Measurements from ENCODE around the gene SHANK2.

The SHANK2 gene

DNA sequence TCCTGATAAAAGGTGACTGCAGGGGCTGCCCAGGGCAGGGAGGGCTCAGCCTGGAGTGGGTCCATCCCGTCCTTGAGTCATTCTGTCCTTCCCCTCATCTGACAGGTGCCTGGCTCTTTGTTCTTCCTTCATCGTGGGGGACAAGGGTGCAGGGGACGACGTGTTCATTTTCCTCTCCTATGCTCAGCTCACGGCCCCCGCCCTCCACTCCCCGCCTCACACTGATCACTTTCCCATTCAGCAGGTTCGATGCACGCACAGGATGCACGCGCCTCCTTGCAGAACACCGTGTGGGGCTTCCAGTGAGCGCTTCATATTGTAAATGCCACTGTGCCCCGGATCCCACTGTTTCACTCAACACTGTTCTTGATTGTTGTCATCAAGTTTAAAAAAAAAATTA lies 32.7 kb upstream of the SHANK2 start:
- peaks cover 0 to 8% of the 10 kb centered on the region in 2 donors for H3K4me1 ChIP-seq (ENCODE audit: control insufficient read depth in 1 of 2, insufficient read depth in 2 of 2, low read length in 2 of 2)
- H3K27me3 ChIP-seq (ENCODE audit: low read depth, low read length), result no peaks in the 10 kb centered on the region
- no peaks in the 10 kb centered on the region for H3K36me3 ChIP-seq (ENCODE audit: control insufficient read depth in 1 of 2, insufficient read depth in 2 of 2, low read length in 2 of 2)
- H3K4me3 ChIP-seq (ENCODE audit: low read depth in 1 of 2, low read length in 2 of 2), result no peak overlapping the region
- no peak overlapping the region for H3K27ac ChIP-seq (ENCODE audit: low read length)
- peaks cover 0 to 14% of the 10 kb centered on the region in 2 donors for H3K9me3 ChIP-seq (ENCODE audit: control insufficient read depth in 1 of 2, low read length in 2 of 2)

DNA sequence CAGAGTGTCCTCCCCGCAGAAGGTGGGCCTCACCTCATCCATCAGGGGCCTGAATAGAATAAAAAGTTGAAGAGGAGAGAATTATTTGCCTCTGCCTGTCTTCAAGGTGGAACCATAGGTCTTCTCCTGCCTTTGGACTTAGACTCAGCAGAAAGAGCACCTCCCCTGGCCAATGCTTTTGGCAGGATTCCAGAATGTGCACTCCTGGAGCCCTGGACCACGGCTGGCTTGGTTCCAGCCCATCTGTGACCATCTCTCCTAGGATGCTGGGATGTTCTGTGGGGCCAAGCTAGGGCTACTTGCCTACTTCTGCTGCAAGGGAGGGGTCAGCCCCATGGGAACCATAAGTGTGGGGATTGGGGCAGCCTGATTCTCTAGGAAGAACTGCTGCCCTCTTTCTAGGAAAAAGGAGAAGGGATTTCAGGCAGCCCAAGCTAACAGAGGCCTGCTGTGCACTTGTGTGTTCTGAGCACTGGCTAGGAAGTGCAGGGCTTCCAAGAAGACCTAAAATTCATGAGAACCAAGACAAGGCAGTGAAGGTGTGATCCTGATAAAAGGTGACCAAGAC lies 32.2 kb upstream of the SHANK2 start:
- peaks cover 0 to 9% of the 10 kb centered on the region in 2 donors for H3K9me3 ChIP-seq (ENCODE audit: control insufficient read depth in 1 of 2, low read length in 2 of 2)
- H3K27me3 ChIP-seq (ENCODE audit: low read depth, low read length), result no peaks in the 10 kb centered on the region
- H3K4me3 ChIP-seq (ENCODE audit: low read depth in 1 of 2, low read length in 2 of 2), result peak overlapping the region in 1 of 2 donors; percentile 12
- no peaks in the 10 kb centered on the region for H3K36me3 ChIP-seq (ENCODE audit: control insufficient read depth in 1 of 2, insufficient read depth in 2 of 2, low read length in 2 of 2)
- H3K27ac ChIP-seq (ENCODE audit: low read length), result no peak overlapping the region
- peaks cover 0 to 8% of the 10 kb centered on the region in 2 donors for H3K4me1 ChIP-seq (ENCODE audit: control insufficient read depth in 1 of 2, insufficient read depth in 2 of 2, low read length in 2 of 2)

DNA sequence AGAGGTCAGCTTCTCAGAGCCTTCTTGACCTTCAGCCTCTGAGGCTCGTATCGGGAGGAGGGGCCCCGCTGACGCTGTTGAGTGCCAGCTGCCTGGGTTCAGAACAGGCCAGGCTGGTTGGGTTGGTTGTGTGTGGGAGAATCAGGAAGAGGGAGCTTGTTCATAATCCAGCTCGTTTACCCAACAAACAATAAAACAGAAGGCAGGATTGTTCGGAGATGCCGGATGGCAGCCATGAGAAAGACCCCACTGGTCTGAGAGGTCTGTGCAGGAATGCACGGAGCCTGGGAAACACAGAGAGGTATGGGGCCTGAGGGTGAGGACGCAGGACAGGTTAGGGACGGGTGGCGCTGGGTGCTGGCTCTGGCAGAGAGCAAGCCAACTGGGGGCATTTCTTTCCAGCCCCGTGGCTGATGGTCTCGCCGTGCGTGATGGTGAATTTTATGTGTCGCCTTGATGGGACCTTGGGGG lies 31.6 kb upstream of the SHANK2 start:
- H3K36me3 ChIP-seq (ENCODE audit: control insufficient read depth in 1 of 2, insufficient read depth in 2 of 2, low read length in 2 of 2), result no peaks in the 10 kb centered on the region
- H3K27ac ChIP-seq (ENCODE audit: low read length), result peak overlapping the region; percentile 13
- peaks cover 0 to 8% of the 10 kb centered on the region in 2 donors for H3K4me1 ChIP-seq (ENCODE audit: control insufficient read depth in 1 of 2, insufficient read depth in 2 of 2, low read length in 2 of 2)
- H3K27me3 ChIP-seq (ENCODE audit: low read depth, low read length), result no peaks in the 10 kb centered on the region
- H3K4me3 ChIP-seq (ENCODE audit: low read depth in 1 of 2, low read length in 2 of 2), result peak overlapping the region in 1 of 2 donors; percentile 12
- peaks cover 0 to 3% of the 10 kb centered on the region in 2 donors for H3K9me3 ChIP-seq (ENCODE audit: control insufficient read depth in 1 of 2, low read length in 2 of 2)

DNA sequence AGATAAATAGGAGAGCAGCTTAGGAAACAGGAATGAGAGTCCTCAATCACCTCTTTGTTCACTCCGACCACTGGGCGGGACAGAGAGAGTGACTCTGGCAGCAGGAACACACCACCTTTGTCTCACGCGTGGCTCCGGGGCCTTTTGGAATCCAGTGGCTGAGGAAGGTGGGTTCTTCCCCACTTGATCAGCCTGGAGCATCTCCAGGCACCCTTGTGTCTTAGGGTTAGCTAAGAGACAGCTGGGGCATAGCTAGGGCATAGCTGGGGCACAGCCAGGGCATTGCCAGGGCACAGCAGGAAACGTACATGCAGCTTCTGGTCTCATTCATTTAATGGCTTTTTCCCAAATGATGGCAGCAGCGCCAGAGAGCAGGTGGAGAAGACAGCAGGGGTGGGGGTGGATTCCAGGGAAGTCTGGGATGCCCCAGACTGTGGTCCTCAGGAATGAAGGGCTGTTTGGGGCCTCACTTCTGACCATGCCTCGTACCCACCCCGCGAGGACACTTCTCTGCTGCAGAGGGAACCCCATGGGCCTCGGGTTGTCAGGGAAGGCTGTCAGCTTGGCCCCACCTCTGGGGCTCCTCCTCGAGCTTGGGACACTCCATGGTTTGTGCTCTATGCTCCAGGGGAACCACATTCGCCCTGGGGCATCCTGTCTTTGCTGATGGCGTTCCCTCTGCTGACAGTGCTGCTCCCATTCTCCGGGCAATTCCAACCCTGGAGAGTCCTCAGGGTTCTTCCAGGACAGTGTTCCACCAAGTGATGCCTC lies 30.4 kb upstream of the SHANK2 start:
- Histone ChIP-seq H3K27ac (ENCODE audit: low read length) (no peak overlapping the region), H3K36me3 (ENCODE audit: control insufficient read depth in 1 of 2, insufficient read depth in 2 of 2, low read length in 2 of 2) (no peaks in the 10 kb centered on the region)

DNA sequence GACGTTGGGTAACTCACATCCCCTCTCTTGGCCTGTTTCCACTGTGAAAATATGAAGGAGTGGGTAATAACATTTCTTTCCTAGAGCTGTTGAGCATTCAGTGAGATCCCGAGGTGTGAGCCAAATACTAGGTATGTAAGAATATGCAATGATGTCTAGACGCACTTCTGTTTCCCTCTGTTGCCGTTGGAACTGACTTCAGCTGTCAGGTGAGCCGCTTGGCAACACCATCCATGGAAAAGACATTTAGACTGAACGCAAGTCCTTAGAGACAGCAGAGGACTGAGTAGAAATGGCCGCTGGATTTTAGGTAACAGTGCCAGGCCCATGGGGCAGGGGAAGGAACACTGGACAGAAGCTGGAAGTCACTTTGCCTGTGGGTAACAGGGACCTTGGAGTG lies 29.5 kb upstream of the SHANK2 start:
- Histone ChIP-seq H3K27me3 (ENCODE audit: low read depth, low read length) (no peaks in the 10 kb centered on the region), H3K36me3 (ENCODE audit: control insufficient read depth in 1 of 2, insufficient read depth in 2 of 2, low read length in 2 of 2) (no peaks in the 10 kb centered on the region), H3K27ac (ENCODE audit: low read length) (no peak overlapping the region), H3K4me1 (ENCODE audit: control insufficient read depth in 1 of 2, insufficient read depth in 2 of 2, low read length in 2 of 2) (peaks cover 0 to 2% of the 10 kb centered on the region in 2 donors), H3K9me3 (ENCODE audit: control insufficient read depth in 1 of 2, low read length in 2 of 2) (no peaks in the 10 kb centered on the region), H3K4me3 (ENCODE audit: low read depth in 1 of 2, low read length in 2 of 2) (no peak overlapping the region)

More for the DNA sequence above, 30.4 kb upstream of the SHANK2 start:
- peaks cover 0 to 8% of the 10 kb centered on the region in 2 donors for H3K4me1 ChIP-seq (ENCODE audit: control insufficient read depth in 1 of 2, insufficient read depth in 2 of 2, low read length in 2 of 2)
- no peak overlapping the region for H3K4me3 ChIP-seq (ENCODE audit: low read depth in 1 of 2, low read length in 2 of 2)
- H3K27me3 ChIP-seq (ENCODE audit: low read depth, low read length), result no peaks in the 10 kb centered on the region
- no peaks in the 10 kb centered on the region for H3K9me3 ChIP-seq (ENCODE audit: control insufficient read depth in 1 of 2, low read length in 2 of 2)

DNA sequence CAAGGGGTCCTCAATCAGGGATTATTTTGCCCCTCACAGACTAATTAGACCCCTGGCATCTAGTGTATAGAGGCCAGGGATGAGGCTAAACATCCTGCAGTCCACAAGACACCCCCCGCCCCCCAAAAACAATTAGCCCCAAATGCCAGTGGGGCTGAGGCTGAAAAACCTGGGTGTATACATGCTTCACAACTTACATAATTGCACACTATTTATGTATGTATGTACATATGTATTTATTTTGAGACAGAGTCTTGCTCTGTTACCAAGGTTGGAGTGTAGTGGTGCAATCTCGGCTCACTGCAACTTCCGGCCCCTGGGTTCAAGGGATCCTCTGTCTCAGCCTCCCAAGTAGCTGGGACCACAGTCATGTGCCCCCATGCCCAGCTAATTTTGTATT lies 28.8 kb upstream of the SHANK2 start:
- Histone ChIP-seq H3K9me3 (ENCODE audit: control insufficient read depth in 1 of 2, low read length in 2 of 2) (no peaks in the 10 kb centered on the region), H3K27ac (ENCODE audit: low read length) (no peak overlapping the region), H3K4me1 (ENCODE audit: control insufficient read depth in 1 of 2, insufficient read depth in 2 of 2, low read length in 2 of 2) (no peaks in the 10 kb centered on the region), H3K36me3 (ENCODE audit: control insufficient read depth in 1 of 2, insufficient read depth in 2 of 2, low read length in 2 of 2) (no peaks in the 10 kb centered on the region), H3K4me3 (ENCODE audit: low read depth in 1 of 2, low read length in 2 of 2) (no peak overlapping the region), H3K27me3 (ENCODE audit: low read depth, low read length) (no peaks in the 10 kb centered on the region)

DNA sequence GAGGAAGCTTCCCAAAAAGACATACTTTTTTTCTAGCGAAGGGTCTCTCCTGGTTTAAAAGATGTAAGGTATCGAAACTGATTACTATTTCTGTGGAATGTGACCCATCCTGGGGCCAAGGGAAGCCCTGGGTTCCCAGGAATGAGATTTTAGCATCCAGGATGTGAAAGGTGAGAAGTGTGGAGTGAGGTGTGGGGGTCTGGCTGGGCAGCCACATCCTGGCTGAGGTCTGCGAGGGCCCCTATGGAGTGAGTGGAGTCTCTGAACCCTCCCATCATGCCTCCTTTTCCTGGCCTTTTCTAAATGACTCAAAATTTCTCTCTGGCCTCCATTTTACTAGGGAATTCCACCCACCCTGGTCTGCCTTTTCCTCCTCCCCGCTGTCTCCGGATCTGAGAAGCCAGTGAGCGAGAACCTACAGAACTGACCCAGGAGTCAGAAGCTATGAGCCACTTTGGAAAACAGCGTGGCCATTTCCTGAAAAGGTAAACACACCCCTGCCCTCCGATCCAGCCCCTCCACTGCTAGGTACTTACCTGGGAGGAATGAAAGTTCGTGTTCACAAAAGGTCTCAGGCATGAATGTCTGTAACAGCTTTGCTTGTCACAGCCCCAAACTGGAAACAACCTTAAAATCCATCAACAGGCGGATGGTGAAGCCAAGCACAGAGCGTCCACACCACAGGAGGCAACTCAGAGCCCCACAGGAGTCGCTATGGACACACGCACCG lies 27.7 kb upstream of the SHANK2 start:
- Histone ChIP-seq H3K27ac (ENCODE audit: low read length) (no peak overlapping the region), H3K4me1 (ENCODE audit: control insufficient read depth in 1 of 2, insufficient read depth in 2 of 2, low read length in 2 of 2) (no peaks in the 10 kb centered on the region), H3K27me3 (ENCODE audit: low read depth, low read length) (no peaks in the 10 kb centered on the region), H3K36me3 (ENCODE audit: control insufficient read depth in 1 of 2, insufficient read depth in 2 of 2, low read length in 2 of 2) (no peaks in the 10 kb centered on the region), H3K9me3 (ENCODE audit: control insufficient read depth in 1 of 2, low read length in 2 of 2) (no peaks in the 10 kb centered on the region), H3K4me3 (ENCODE audit: low read depth in 1 of 2, low read length in 2 of 2) (no peak overlapping the region)

DNA sequence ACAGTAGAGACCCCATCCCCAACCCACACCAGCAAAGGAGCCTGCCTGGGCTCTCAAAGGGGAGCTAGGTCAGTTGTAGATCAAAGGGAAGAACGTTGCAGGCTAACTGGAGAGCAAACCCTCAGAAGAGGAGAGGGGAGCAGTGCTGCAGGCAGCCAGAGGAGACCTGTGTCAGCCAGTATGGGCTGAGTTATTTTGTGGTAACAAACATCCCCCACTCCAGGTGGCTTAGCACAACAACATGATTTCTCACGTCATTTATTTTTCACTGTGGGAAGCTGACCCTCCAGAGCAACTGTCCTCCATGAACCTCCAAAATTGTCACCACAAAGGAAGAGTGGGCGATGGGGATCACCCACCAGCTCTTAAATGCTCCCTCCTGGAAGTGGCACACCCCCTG lies 19.8 kb upstream of the SHANK2 start:
- Histone ChIP-seq H3K9me3 (ENCODE audit: control insufficient read depth in 1 of 2, low read length in 2 of 2) (peaks cover 0 to 14% of the 10 kb centered on the region in 2 donors), H3K4me1 (ENCODE audit: control insufficient read depth in 1 of 2, insufficient read depth in 2 of 2, low read length in 2 of 2) (no peaks in the 10 kb centered on the region), H3K36me3 (ENCODE audit: control insufficient read depth in 1 of 2, insufficient read depth in 2 of 2, low read length in 2 of 2) (no peaks in the 10 kb centered on the region), H3K4me3 (ENCODE audit: low read depth in 1 of 2, low read length in 2 of 2) (no peak overlapping the region), H3K27me3 (ENCODE audit: low read depth, low read length) (no peaks in the 10 kb centered on the region), H3K27ac (ENCODE audit: low read length) (no peak overlapping the region)

DNA sequence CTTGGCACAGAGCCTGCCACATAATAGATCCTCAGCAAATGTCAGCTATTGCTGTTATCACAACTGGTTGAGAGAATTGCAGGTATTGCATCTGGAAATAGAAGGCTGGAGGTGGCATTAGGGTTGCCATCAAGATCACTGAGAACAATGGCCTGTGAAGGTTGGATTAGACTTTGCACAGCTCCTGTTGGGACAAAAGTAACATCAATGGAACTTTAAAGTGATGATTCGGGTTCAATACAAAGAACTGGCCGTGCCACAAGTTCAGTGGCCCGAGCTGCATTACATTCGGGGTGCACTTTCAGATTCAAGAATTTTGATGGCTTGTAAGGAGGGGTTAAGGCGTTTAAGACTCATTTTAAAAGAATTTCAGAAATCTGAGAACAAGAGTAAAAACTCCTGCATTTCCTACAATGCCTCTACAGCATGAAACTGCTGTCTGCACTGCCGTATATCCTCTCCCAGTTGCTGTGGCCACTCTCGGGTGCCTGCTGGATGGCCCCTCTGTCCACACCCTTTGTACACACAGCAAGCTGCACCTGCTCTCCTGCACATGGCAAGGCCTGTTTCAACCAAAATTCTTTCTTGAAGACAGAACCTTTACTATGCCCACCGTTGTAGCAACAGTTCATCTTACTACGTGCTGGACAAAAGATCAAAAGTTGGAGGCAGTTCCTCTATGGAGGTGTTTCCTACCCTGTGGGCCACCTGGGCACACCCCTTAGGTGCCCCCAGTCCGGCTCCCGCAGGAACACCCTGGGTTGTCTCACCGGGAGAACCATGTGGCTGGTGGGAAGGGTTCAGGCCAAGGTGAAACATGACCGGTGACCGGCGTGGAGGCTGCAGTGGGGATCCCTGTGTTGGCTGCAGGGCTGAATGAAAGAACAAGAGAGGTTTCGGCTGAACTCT lies 17.5 kb upstream of the SHANK2 start:
- Histone ChIP-seq H3K4me1 (ENCODE audit: control insufficient read depth in 1 of 2, insufficient read depth in 2 of 2, low read length in 2 of 2) (peaks cover 0 to 9% of the 10 kb centered on the region in 2 donors), H3K27me3 (ENCODE audit: low read depth, low read length) (no peaks in the 10 kb centered on the region), H3K4me3 (ENCODE audit: low read depth in 1 of 2, low read length in 2 of 2) (no peak overlapping the region), H3K27ac (ENCODE audit: low read length) (no peak overlapping the region), H3K36me3 (ENCODE audit: control insufficient read depth in 1 of 2, insufficient read depth in 2 of 2, low read length in 2 of 2) (no peaks in the 10 kb centered on the region), H3K9me3 (ENCODE audit: control insufficient read depth in 1 of 2, low read length in 2 of 2) (peaks cover 0 to 14% of the 10 kb centered on the region in 2 donors)

DNA sequence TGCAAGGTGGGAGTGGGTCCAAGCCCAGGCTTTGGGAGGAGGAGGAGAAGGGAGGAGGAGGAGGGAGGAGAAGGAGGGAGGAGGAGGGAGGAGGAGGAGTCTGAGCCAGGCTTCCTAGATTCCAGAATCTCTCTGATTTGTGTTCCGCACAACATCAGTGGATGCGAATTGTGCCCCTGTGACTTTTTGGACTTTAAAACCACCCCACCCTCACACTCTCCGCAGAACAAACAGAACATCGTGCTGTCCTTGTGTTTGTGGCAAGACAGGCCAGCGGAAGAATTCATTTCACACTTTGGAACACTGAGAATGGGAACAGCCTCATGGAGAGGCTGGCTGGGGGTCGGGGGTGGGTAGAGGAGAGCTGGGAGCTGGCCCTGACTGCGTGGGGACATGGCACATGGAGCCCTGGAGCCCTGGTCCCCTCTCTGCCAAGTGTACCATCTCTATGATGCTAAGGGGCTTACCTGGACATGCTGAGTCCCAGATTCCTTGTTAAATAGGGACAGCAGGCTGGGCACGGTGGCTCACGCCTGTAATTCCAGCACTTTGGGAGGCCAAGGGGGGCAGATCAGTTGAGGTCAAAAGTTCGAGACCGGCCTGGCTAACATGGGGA lies 16.4 kb upstream of the SHANK2 start:
- H3K9me3 ChIP-seq (ENCODE audit: control insufficient read depth in 1 of 2, low read length in 2 of 2), result peaks cover 0 to 7% of the 10 kb centered on the region in 2 donors
- H3K27me3 ChIP-seq (ENCODE audit: low read depth, low read length), result no peaks in the 10 kb centered on the region
- no peaks in the 10 kb centered on the region for H3K36me3 ChIP-seq (ENCODE audit: control insufficient read depth in 1 of 2, insufficient read depth in 2 of 2, low read length in 2 of 2)
- no peak overlapping the region for H3K27ac ChIP-seq (ENCODE audit: low read length)
- no peak overlapping the region for H3K4me3 ChIP-seq (ENCODE audit: low read depth in 1 of 2, low read length in 2 of 2)
- H3K4me1 ChIP-seq (ENCODE audit: control insufficient read depth in 1 of 2, insufficient read depth in 2 of 2, low read length in 2 of 2), result peaks cover 0 to 9% of the 10 kb centered on the region in 2 donors
